HCEC 1CT (cell line): Measurements from ENCODE around the gene DNAH3.
"Not testable (repeated sequence)": the region's sequence is repeated elsewhere in the genome, so short reads cannot be mapped to it uniquely, and the experiment has no call there.

ENCODE experiments used
- DNase-seq: peaks from one replicate; pipeline ENCODE4 v3.0.0-alpha.2; 2017

DNAH3 gene

DNA sequence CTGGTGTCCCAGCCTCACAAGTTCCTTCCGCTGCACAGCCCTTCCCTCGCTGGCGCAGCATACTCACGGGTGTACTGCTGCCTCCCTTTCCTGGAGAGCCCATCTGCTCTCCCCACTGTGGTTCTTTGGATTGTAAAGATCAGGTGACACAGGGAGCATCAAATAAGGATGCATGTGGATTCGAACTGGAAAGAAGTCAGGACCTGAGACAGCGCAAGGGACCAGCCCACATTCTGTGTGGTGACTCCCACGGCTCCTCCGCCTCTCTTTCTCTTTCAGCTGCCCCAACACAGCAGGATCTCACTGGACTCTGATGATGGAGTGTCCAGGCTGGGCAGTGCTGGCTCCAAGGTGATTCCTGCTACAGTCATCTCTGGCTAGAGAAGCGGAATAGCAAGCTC is 15.9 kb upstream of the DNAH3 start:
- DNase-seq = no peak

GRCh38 chr16:21164521-21165168 is 14.0 kb upstream of the DNAH3 start:
- DNase-seq = no peak

- peak; percentile 47 for DNase-seq
Observed at GRCh38 chr16:21163576-21163975, 12.9 kb upstream of the DNAH3 start.

GRCh38 chr16:21162661-21163151 is 12.1 kb upstream of the DNAH3 start:
- no peak for DNase-seq

DNA sequence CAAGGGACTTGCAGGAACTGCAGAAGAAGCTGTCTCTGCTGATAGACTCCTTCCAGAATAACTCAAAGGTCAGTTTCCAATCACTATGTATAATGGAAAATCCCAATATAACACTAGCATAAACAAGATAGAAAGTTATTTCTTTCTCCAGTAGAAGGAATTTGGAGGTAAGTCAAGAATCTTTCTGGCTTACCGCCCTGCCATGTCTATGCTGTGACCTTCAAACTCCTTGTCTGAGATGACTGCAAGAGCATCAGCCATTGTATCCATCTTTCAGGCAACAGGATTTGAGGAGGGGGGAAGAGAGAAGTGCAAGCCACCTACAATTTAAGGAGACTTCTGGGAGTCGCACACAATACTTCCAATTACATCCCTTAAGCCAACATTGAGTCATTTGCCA is 10.6 kb upstream of the DNAH3 start:
- no peak for DNase-seq

DNA sequence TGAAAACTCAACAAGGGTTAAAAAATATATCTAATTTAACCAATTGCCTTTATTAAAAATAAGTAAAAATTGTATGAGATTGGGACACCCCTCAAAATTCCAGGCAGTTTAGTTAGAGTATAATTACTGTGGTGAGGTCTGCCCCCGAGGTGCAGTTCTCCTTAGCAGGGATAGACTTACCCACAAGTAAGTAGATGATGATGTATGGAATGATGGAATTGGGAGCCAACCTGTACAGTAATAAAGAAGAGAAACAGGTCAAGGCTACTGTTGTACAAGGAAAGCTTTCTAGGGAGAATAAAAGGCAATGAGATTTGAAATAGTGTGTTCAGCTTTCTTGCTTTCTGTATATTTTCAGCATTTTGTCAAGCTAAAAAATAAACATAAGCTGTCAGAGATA is 9.6 kb upstream of the DNAH3 start:
- DNase-seq = no peak

DNA sequence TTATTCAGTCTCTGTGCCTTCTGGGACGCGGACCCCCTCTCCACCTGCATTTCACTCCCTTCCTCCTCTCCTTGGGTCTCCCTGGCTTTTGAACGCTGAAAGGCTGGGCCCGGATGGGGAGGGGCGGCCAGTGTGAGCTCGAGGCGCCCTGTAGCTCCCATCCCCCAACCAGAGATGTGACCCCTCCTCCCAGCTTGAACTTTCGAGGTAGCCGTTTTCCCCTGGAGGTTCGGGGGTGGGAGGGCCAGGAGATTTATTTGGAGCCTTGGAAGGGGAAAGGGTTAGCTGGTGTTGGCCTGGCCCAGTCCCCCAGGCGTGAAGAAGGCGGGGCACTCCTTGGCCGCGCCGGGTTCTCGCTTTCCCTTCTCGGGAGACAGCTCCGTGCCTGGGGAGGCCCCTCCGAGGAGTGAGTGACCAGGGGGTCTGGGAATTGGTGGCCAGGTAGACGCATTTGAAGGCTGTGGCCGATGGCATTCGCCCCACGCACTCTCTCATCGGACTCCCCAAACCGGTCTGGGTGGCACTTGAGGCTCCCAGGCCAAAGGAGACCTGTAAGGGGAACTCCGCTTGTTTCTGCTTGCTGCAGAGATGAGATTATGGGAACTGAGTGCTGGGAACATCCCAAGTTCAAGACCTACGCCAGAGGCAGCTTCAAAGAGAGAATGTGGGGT is 8.8 kb upstream of the DNAH3 start:
- no peak for DNase-seq

DNA sequence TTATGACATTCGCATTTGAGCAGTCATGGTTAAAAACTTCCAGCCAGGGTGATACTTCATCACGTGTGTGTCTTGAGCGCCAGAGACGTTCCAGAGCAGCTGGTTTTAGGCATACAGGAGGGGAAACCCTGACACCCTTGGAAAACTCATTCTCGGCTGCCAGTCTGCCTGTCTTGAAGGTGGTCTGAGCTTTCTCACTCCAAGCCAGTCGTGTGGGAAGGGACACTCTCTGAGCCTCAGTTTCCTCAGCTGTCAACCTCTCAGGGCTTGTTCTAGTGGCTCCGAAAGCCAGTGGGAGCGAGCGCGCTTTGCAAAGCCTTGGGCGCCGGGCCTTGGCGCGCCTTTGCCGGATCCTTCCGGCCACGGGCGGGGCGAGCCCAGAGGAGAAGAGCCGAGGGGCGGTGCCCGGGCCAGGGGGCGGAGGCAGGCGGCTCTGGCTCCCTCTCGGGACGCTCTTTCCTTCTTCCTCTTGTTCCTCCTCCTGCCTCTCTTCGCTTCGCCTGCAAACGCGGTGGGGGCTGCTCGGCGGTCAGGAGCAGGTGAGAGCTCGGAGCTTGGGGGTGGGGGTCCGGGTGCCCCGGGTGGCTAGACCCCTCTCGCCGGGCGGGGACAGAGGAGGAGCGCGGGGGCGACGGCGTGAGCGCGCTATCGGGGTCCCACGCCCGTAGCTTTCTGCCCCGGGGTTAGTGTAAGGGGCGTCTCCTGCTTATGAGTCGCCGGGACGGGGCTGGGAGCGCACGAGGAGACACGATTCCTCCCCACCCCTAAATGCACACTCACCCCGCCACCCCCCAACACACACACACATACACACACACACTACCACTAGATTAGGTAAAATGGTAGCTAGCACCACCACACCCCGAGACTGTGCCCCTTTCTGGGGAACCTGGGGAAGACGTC is 7.8 kb upstream of the DNAH3 start, which contains the start of gene LDAF1:
LDAF1 (plus strand) TSS at position 467 of the 903 bp plus-strand sequence. CDS start 2,509 bp downstream, outside the sequence.
- DNase-seq = peak; percentile 78

DNA sequence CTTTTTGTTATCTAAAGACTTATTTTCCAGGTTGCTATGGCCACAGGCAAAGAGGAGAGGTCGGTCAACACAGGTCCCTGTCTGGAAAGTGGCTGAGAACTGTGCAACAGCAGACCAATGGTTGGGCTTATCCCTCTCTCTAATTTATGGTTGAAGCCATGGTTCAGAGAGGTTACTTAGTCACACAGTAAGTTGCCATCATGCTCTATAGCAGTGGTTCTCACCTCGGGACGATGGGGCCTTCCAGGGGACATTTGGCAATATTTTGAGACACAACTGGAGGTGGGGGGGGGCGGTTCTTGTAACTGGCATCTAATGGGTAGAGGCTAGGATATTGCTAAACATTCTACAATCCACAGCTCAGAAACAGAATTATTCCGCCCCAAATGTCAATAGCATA is 7.0 kb upstream of the DNAH3 start:
- no peak for DNase-seq

- peak; percentile 79 for DNase-seq
Observed at GRCh38 chr16:21156767-21157467, 6.3 kb upstream of the DNAH3 start.

GRCh38 chr16:21156011-21156410 is 5.4 kb upstream of the DNAH3 start:
- not testable (repeated sequence) for DNase-seq

DNA sequence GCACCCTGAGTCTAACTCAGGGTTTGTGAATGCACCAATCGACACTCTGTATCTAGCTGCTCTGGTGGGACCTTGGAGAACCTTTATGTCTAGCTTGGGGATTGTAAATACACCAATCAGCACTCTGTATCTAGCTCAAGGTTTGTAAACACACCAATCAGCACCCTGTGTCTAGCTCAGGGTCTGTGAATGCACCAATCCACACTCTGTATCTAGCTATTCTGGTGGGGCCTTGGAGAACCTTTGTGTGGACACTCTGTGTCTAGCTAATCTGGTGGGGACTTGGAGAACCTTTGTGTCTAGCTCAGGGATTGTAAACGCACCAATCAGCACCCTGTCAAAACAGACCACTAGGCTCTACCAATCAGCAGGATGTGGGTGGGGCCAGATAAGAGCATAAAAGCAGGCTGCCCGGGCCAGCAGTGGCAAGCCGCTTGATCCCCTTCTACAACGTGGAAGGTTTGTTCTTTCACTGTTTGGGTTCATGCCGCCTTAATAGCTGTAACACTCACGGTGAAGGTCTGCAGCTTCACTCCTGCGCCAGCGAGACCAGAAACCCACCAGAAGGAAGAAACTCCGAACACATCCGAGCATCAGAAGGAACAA is 2.6 kb upstream of the DNAH3 start:
- DNase-seq = not testable (repeated sequence)

GRCh38 chr16:21152160-21153030 is 1.7 kb upstream of the DNAH3 start:
- not testable (repeated sequence) for DNase-seq

DNA sequence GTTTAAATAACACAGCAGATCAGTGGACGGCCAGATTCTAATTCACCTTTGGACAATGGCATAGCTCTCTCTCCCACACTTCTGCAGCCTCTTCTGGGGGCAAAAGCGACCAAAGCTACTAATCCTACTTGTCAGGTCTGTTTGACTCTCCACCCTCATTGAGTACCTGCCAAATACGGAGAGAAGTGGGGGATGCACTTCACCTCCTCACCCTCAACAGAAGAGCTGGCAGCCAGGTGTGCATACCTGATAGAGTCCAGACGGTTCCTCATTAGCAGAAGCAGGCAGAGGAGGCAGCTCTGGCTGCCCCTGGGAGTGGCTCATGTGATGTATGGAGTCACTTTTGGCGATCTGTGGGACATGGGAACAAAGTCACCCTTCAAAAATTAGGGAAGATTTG is 4.9 kb downstream of the DNAH3 start:
- DNase-seq = no peak

GRCh38 chr16:21134053-21134452 is 16.6 kb downstream of the DNAH3 start:
- no peak for DNase-seq

DNA sequence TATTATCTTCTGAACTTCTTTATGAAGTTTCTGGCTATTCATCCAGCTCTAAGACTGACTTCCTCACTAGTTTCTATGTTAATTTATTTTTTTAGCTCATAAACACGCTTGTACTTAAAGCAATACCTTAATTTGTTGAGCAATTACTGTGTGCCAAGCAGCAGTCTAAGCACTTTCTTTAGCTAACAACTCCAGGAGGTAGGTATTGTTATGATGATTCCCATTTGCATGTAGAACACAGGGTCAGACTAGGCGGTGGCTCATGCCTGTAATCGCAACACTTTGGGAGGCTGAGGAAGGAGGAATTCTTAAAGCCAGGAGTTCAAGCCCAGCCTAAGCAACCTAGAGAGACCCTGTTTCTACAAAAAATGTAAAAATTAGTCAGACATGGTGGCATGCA is 19.8 kb downstream of the DNAH3 start:
- no peak for DNase-seq

DNA sequence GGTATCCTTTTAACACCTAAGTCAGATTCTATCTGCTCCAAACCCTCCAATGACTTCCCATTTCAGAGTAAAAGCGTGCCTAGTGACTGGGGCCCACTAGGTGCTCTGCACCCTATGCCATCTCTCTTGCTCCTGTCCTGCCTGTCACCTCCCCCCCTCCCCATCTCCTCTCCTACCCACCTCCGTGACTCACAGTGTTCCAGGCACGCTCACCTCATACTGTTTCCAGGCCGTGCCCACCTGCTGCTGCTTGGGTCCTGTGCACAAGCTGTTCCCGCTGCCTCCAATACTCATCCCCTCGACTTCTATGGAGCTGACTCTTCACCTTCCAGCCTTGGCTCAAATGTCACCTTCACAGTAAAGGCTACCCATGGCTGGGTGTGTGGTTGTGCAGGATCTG is 21.7 kb downstream of the DNAH3 start:
- no peak for DNase-seq

- DNase-seq = no peak
Observed at GRCh38 chr16:21126518-21126917, 24.1 kb downstream of the DNAH3 start.

DNA sequence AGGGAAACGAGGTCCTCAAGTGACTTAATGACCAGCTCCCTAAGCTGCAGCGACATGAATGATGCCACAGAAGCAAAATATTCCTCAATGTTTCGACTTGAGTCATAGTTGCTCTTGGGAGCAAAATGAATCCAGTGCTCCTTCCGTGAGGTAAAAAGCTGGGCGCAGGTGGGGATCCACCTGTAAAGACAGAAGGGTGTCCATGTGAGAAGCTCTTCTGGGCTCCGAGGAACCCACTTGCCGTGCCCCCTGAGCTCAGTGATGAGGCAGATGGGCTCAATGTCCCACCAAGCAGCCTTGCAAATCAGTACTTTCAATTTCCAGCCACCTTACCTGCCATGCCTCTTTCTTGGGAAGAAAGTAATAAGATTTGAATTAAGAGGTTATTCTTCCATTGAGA is 25.5 kb downstream of the DNAH3 start:
- DNase-seq = no peak

DNA sequence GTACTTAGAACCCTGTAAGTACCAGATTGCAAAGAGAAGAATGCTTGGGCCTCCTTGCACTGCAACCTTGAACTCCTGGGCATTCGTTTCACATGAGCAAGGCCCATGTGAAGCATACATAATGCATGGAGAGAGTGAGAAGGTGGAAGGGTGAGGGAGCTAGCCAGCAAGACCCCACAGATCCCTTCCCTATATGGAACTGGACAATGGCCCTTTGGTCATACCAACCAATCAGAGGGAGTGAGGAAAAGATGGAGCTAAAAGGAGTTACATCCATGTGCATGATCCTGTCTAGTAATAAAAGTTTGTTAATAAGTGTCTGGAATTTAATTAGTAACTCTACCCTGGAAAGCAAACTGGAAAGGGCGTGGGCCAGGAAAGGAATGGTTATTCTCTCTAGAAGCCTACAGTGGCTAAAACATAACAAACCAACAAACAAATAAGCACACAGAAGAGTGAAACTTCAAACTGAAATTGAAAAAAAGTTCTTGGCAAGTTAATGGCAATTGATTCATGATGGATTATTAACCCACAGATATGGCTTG is 29.6 kb downstream of the DNAH3 start:
- DNase-seq = no peak

DNA sequence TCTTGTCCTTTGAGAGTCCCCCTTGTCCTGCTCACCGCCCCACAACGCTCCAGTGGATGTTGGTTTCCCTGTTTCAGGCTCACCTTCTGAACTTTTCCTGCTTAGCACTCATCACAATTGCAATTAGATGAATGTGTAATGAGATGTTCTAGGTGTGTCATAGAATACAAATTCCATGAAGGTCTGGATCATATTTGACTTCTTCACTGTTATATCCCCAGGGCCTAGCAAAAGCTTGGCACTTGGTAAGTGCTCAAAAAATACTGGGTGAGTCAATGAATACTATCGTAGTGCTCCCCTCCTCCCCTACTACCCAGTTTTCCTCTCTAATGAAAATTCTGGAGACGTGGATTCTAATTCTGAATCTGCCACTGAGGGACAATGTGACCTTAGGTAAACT is 33.1 kb downstream of the DNAH3 start:
- DNase-seq = no peak
